ENCODE measurements around the gene BRD7.

BRD7 gene

GRCh38 chr16:50386139-50386538 is 17.4 kb upstream of the BRD7 start:
- Histone ChIP-seq H3K9me3 (ENCODE audit: insufficient read depth, low read length) (no peaks in the 10 kb centered on the region), H3K4me2 (ENCODE audit: low read depth, low read length, poor library complexity, severe bottlenecking) (no peak overlapping the region), H3K9ac (ENCODE audit: low read length) (no peak overlapping the region), H3K27ac (ENCODE audit: low read depth, low read length) (no peak overlapping the region), H2AFZ (ENCODE audit: low read depth, low read length, severe bottlenecking) (no peak overlapping the region), H3K36me3 (ENCODE audit: low read length) (no peaks in the 10 kb centered on the region), H3K9me2 (replicated peaks; ENCODE audit: insufficient read depth, low read length) (no peaks in the 10 kb centered on the region), H3K4me3 (ENCODE audit: insufficient read depth, low read length, poor library complexity, severe bottlenecking) (no peak overlapping the region), H3F3A (ENCODE audit: insufficient read depth) (no peaks in the 10 kb centered on the region), H4K20me1 (ENCODE audit: low read depth, low read length) (no peaks in the 10 kb centered on the region), H3K27me3 (ENCODE audit: low read length) (no peaks in the 10 kb centered on the region), H3K79me2 (ENCODE audit: insufficient read depth, low read length) (no peaks in the 10 kb centered on the region)
- no peak for TF ChIP-seq EZH2phosphoT487 (conservative IDR thresholded peaks at IDR 0.05; ENCODE audit: low read length)
- TF ChIP-seq CTCF (IDR thresholded peaks at IDR 0.05; ENCODE audit: insufficient read depth, low read length, poor library complexity, severe bottlenecking), result no peak

GRCh38 chr16:50384500-50385135 is 15.8 kb upstream of the BRD7 start:
- TF ChIP-seq CTCF (IDR thresholded peaks at IDR 0.05; ENCODE audit: insufficient read depth, low read length, poor library complexity, severe bottlenecking) (no peak), EZH2phosphoT487 (conservative IDR thresholded peaks at IDR 0.05; ENCODE audit: low read length) (no peak)
- H3K4me2 ChIP-seq (ENCODE audit: low read depth, low read length, poor library complexity, severe bottlenecking), result no peak overlapping the region
- H3K36me3 ChIP-seq (ENCODE audit: low read length), result no peaks in the 10 kb centered on the region
- no peaks in the 10 kb centered on the region for H3K9me3 ChIP-seq (ENCODE audit: insufficient read depth, low read length)
- H4K20me1 ChIP-seq (ENCODE audit: low read depth, low read length), result no peaks in the 10 kb centered on the region
- H3F3A ChIP-seq (ENCODE audit: insufficient read depth), result no peaks in the 10 kb centered on the region
- H3K27me3 ChIP-seq (ENCODE audit: low read length), result no peaks in the 10 kb centered on the region
- no peak overlapping the region for H2AFZ ChIP-seq (ENCODE audit: low read depth, low read length, severe bottlenecking)
- H3K27ac ChIP-seq (ENCODE audit: low read depth, low read length), result no peak overlapping the region
- no peaks in the 10 kb centered on the region for H3K9me2 ChIP-seq (replicated peaks; ENCODE audit: insufficient read depth, low read length)
- H3K79me2 ChIP-seq (ENCODE audit: insufficient read depth, low read length), result no peaks in the 10 kb centered on the region
- no peak overlapping the region for H3K4me3 ChIP-seq (ENCODE audit: insufficient read depth, low read length, poor library complexity, severe bottlenecking)
- H3K9ac ChIP-seq (ENCODE audit: low read length), result no peak overlapping the region

- TF ChIP-seq CTCF (IDR thresholded peaks at IDR 0.05; ENCODE audit: insufficient read depth, low read length, poor library complexity, severe bottlenecking) (no peak), EZH2phosphoT487 (conservative IDR thresholded peaks at IDR 0.05; ENCODE audit: low read length) (no peak)
- Histone ChIP-seq H3K9me3 (ENCODE audit: insufficient read depth, low read length) (no peaks in the 10 kb centered on the region), H3K79me2 (ENCODE audit: insufficient read depth, low read length) (no peaks in the 10 kb centered on the region), H3K4me2 (ENCODE audit: low read depth, low read length, poor library complexity, severe bottlenecking) (no peak overlapping the region), H4K20me1 (ENCODE audit: low read depth, low read length) (no peaks in the 10 kb centered on the region), H3K4me3 (ENCODE audit: insufficient read depth, low read length, poor library complexity, severe bottlenecking) (no peak overlapping the region), H2AFZ (ENCODE audit: low read depth, low read length, severe bottlenecking) (no peak overlapping the region), H3K9me2 (replicated peaks; ENCODE audit: insufficient read depth, low read length) (no peaks in the 10 kb centered on the region), H3K27me3 (ENCODE audit: low read length) (no peaks in the 10 kb centered on the region), H3K9ac (ENCODE audit: low read length) (no peak overlapping the region), H3K36me3 (ENCODE audit: low read length) (no peaks in the 10 kb centered on the region), H3F3A (ENCODE audit: insufficient read depth) (no peaks in the 10 kb centered on the region), H3K27ac (ENCODE audit: low read depth, low read length) (no peak overlapping the region)
Observed at GRCh38 chr16:50381679-50382440, 13.1 kb upstream of the BRD7 start.
